Measurements from ENCODE around the gene NLRC3. TPM values are rescaled to one million over a fixed set of nuclear protein-coding genes. Genes with fewer than 3 reads are reported as not detected.

NLRC3 gene
- total RNA-seq, 2 donors from 2014 or later: 2.5 to 3.7 TPM

DNA sequence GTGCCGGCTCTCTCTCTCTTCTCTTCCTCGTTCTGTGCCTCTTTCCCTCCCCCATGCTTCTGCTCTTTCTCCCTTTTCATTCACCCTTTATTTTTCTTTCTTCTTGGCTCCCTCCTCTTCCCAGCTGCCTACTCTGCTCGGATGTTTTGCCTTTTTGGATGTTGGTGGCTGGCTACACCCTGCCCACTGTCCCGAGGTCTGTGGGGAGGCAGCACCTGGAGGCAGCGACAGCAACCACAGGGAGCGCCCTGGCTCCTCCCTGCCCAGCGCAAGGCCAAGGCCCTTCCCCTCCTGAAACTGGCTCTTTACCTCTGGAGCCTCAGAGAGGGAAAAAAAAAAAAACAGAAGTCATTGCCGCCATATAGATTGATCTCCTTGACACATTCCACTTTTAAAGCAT is 56.4 kb downstream of the NLRC3 start:
- Histone ChIP-seq H3K9me3 (no peaks in the 10 kb centered on the region), H3K27me3 (replicated peaks; ENCODE audit: insufficient read depth) (no peaks in the 10 kb centered on the region), H3K36me3 (peaks cover 23% of the 10 kb centered on the region), H3K4me3 (peak overlapping the region; percentile 57), H3K27ac (peak overlapping the region; percentile 86 to 92), H3K4me1 (ENCODE audit: control insufficient read depth in 1 of 2, low read depth in 2 of 2) (peaks cover 0 to 8% of the 10 kb centered on the region in 2 donors)
- no peak for ATAC-seq (ENCODE audit: insufficient number of reproducible peaks, low FRiP score, low read depth)
- no peak for TF ChIP-seq CTCF (IDR thresholded peaks at IDR 0.05)
- no peak for DNase-seq (ENCODE audit: low spot score)

- H3K9me3 ChIP-seq: no peaks in the 10 kb centered on the region
- peaks cover 24% of the 10 kb centered on the region for H3K36me3 ChIP-seq
- peak overlapping the region; percentile 57 for H3K4me3 ChIP-seq
- H3K27me3 ChIP-seq (replicated peaks; ENCODE audit: insufficient read depth): no peaks in the 10 kb centered on the region
- no peak for ATAC-seq (ENCODE audit: insufficient number of reproducible peaks, low FRiP score, low read depth)
- peak overlapping the region; percentile 86 to 92 for H3K27ac ChIP-seq
- peaks cover 0 to 8% of the 10 kb centered on the region in 2 donors for H3K4me1 ChIP-seq (ENCODE audit: control insufficient read depth in 1 of 2, low read depth in 2 of 2)
- no peak for DNase-seq (ENCODE audit: low spot score)
- no peak for TF ChIP-seq CTCF (IDR thresholded peaks at IDR 0.05)
Measured at GRCh38 chr16:3520413-3520812, 56.8 kb downstream of the NLRC3 start.

DNA sequence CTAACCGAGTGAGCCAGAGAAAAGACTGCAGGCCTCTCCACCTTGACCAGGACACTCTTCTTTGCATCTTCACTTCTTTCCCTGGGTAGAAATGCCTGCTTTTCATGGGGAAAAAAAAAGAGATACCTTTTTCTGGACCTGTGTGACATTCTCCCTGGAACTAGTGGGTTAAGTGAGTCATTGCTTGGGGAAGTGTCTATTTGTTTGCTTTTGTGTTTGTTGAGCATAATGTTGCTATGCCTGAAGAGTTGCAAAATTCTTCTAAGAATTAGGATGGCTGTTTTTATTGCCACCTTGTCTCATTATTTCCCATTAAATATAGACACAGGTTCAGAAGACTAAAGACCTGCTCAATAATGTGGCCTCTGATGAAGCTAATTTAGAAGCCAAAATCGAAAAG is 57.6 kb downstream of the NLRC3 start:
- peak overlapping the region in 1 of 2 donors; percentile 92 for H3K27ac ChIP-seq

GRCh38 chr16:3518986-3519348 is 58.2 kb downstream of the NLRC3 start:
- no peak for TF ChIP-seq CTCF (IDR thresholded peaks at IDR 0.05)
- Histone ChIP-seq H3K27me3 (replicated peaks; ENCODE audit: insufficient read depth) (no peaks in the 10 kb centered on the region), H3K4me3 (no peak overlapping the region), H3K27ac (no peak overlapping the region), H3K36me3 (peaks cover 27% of the 10 kb centered on the region), H3K4me1 (ENCODE audit: control insufficient read depth in 1 of 2, low read depth in 2 of 2) (peaks cover 0 to 8% of the 10 kb centered on the region in 2 donors), H3K9me3 (no peaks in the 10 kb centered on the region)
- DNase-seq (ENCODE audit: low spot score) (no peak), ATAC-seq (ENCODE audit: insufficient number of reproducible peaks, low FRiP score, low read depth) (no peak)

More for the DNA sequence above, 57.6 kb downstream of the NLRC3 start:
- Histone ChIP-seq H3K4me1 (ENCODE audit: control insufficient read depth in 1 of 2, low read depth in 2 of 2) (peaks cover 0 to 8% of the 10 kb centered on the region in 2 donors), H3K27me3 (replicated peaks; ENCODE audit: insufficient read depth) (no peaks in the 10 kb centered on the region), H3K4me3 (no peak overlapping the region), H3K9me3 (no peaks in the 10 kb centered on the region), H3K36me3 (peaks cover 22% of the 10 kb centered on the region)
- no peak for DNase-seq (ENCODE audit: low spot score)
- no peak for TF ChIP-seq CTCF (IDR thresholded peaks at IDR 0.05)
- ATAC-seq (ENCODE audit: insufficient number of reproducible peaks, low FRiP score, low read depth): no peak

- H3K27ac ChIP-seq: no peak overlapping the region
- peaks cover 27% of the 10 kb centered on the region for H3K36me3 ChIP-seq
- DNase-seq (ENCODE audit: low spot score) (no peak), ATAC-seq (ENCODE audit: insufficient number of reproducible peaks, low FRiP score, low read depth) (no peak)
- no peaks in the 10 kb centered on the region for H3K9me3 ChIP-seq
- no peak overlapping the region for H3K4me3 ChIP-seq
- peaks cover 0 to 8% of the 10 kb centered on the region in 2 donors for H3K4me1 ChIP-seq (ENCODE audit: control insufficient read depth in 1 of 2, low read depth in 2 of 2)
- H3K27me3 ChIP-seq (replicated peaks; ENCODE audit: insufficient read depth): no peaks in the 10 kb centered on the region
- TF ChIP-seq CTCF (IDR thresholded peaks at IDR 0.05): no peak
Measured at GRCh38 chr16:3518292-3518985, 58.8 kb downstream of the NLRC3 start.
